KMS-11 (cell line): ENCODE results near the gene KCND2.

Source experiments
- H2AFZ ChIP-seq: fragments of 200-600 bp; sonication (generic); 2 replicates; pipeline ENCODE4 v1.6.1; 2016; ENCODE audit warnings: antibody characterized with exemption, mixed run types, low read depth
- H3K27ac ChIP-seq: fragments of 200-600 bp; sonication (generic); 2 replicates; pipeline ENCODE4 v1.6.1; 2016; ENCODE audit warnings: mild to moderate bottlenecking, mixed run types
- H3K27me3 ChIP-seq: fragments of 200-600 bp; sonication (generic); 2 replicates; pipeline ENCODE4 v1.6.1; 2017; ENCODE audit warnings: mild to moderate bottlenecking, low read depth, mixed run types, moderate library complexity; ENCODE audit not compliant: insufficient read depth
- H3K36me3 ChIP-seq: fragments of 200-600 bp; sonication (generic); 2 replicates; pipeline ENCODE4 v1.6.1; 2017; ENCODE audit warnings: mild to moderate bottlenecking, mixed run types; ENCODE audit not compliant: insufficient read depth
- H3K4me1 ChIP-seq: fragments of 200-600 bp; sonication (generic); 2 replicates; pipeline ENCODE4 v1.6.1; 2016; ENCODE audit warnings: mild to moderate bottlenecking, low read depth, mixed run types; ENCODE audit not compliant: poor library complexity, severe bottlenecking
- H3K4me2 ChIP-seq: fragments of 200-600 bp; sonication (generic); 2 replicates; pipeline ENCODE4 v1.7.0; 2016; ENCODE audit warnings: mild to moderate bottlenecking, mixed run types
- H3K4me3 ChIP-seq: fragments of 200-600 bp; sonication (generic); IDR thresholded peaks from 2 replicates; pipeline ENCODE4 v1.6.1; 2017; ENCODE audit warnings: low read depth, low read length, mixed read lengths; ENCODE audit not compliant: insufficient read depth
- H3K79me2 ChIP-seq: fragments of 200-600 bp; sonication (generic); 2 replicates; pipeline ENCODE4 v1.6.1; 2016; ENCODE audit warnings: low read depth, mixed run types; ENCODE audit not compliant: insufficient read depth
- H3K9ac ChIP-seq: fragments of 200-600 bp; sonication (generic); 2 replicates; pipeline ENCODE4 v1.6.1; 2016; ENCODE audit warnings: mild to moderate bottlenecking, mixed run types
- H4K20me1 ChIP-seq: fragments of 200-600 bp; sonication (generic); 2 replicates; pipeline ENCODE4 v1.6.1; 2016; ENCODE audit warnings: mild to moderate bottlenecking, mixed run types; ENCODE audit not compliant: insufficient read depth
- TF ChIP-seq, protein P1 (sequence below): fragments of 200-600 bp; sonication (generic); conservative IDR thresholded peaks from 2 replicates; pipeline ENCODE4 v1.6.1; 2017; ENCODE audit warnings: low read depth, mild to moderate bottlenecking, antibody characterized with exemption, low read length, moderate library complexity, mixed read lengths

Gene KCND2

GRCh38 chr7:120472892-120473291 is 199.9 kb downstream of the KCND2 start:
- H3K27me3 ChIP-seq = no peaks in the 10 kb centered on the region
- no peaks in the 10 kb centered on the region for H3K36me3 ChIP-seq
- no peak overlapping the region for H3K27ac ChIP-seq
- no peaks in the 10 kb centered on the region for H3K79me2 ChIP-seq
- TF ChIP-seq, protein P1, sequence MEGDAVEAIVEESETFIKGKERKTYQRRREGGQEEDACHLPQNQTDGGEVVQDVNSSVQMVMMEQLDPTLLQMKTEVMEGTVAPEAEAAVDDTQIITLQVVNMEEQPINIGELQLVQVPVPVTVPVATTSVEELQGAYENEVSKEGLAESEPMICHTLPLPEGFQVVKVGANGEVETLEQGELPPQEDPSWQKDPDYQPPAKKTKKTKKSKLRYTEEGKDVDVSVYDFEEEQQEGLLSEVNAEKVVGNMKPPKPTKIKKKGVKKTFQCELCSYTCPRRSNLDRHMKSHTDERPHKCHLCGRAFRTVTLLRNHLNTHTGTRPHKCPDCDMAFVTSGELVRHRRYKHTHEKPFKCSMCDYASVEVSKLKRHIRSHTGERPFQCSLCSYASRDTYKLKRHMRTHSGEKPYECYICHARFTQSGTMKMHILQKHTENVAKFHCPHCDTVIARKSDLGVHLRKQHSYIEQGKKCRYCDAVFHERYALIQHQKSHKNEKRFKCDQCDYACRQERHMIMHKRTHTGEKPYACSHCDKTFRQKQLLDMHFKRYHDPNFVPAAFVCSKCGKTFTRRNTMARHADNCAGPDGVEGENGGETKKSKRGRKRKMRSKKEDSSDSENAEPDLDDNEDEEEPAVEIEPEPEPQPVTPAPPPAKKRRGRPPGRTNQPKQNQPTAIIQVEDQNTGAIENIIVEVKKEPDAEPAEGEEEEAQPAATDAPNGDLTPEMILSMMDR = no peak
- no peaks in the 10 kb centered on the region for H4K20me1 ChIP-seq
- H3K9ac ChIP-seq = no peak overlapping the region
- H3K4me3 ChIP-seq = no peak overlapping the region
- H2AFZ ChIP-seq = no peak overlapping the region
- no peaks in the 10 kb centered on the region for H3K4me1 ChIP-seq
- no peak overlapping the region for H3K4me2 ChIP-seq

- Histone ChIP-seq H3K79me2 (no peaks in the 10 kb centered on the region), H3K36me3 (no peaks in the 10 kb centered on the region), H3K4me1 (no peaks in the 10 kb centered on the region), H3K4me3 (no peak overlapping the region), H3K27me3 (no peaks in the 10 kb centered on the region), H3K27ac (no peak overlapping the region), H3K9ac (no peak overlapping the region), H4K20me1 (no peaks in the 10 kb centered on the region), H3K4me2 (no peak overlapping the region), H2AFZ (no peak overlapping the region)
- TF ChIP-seq, protein P1 = no peak
Measured at GRCh38 chr7:120473352-120473751, 200.4 kb downstream of the KCND2 start.

DNA sequence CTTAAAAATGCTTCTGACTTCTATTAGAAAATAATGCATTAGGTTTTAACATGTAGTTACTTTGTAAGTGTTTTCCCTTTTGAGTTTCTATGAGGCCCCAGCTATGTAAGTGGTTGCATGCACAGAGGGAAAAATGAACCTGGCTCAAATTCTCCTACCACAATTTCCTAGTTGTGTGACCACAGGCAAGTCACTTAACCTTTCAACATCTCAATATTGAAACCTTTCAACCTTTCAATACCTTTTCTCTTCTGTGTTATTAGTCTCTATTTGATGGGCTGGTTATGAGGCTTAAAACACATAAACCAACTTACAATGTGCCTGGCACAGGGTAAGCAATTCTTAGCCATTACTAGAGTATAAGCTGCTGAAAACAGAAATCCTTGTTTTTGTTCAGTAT is 203.0 kb downstream of the KCND2 start:
- Histone ChIP-seq H4K20me1 (no peaks in the 10 kb centered on the region), H2AFZ (no peak overlapping the region), H3K4me1 (no peaks in the 10 kb centered on the region), H3K9ac (no peak overlapping the region), H3K79me2 (no peaks in the 10 kb centered on the region), H3K4me3 (no peak overlapping the region), H3K27me3 (no peaks in the 10 kb centered on the region), H3K27ac (no peak overlapping the region), H3K4me2 (no peak overlapping the region), H3K36me3 (no peaks in the 10 kb centered on the region)
- TF ChIP-seq, protein P1 = no peak

- no peak overlapping the region for H3K4me3 ChIP-seq
- H3K4me1 ChIP-seq = no peaks in the 10 kb centered on the region
- no peak overlapping the region for H2AFZ ChIP-seq
- TF ChIP-seq, protein P1 = no peak
- no peaks in the 10 kb centered on the region for H4K20me1 ChIP-seq
- no peak overlapping the region for H3K9ac ChIP-seq
- H3K27me3 ChIP-seq = no peaks in the 10 kb centered on the region
- H3K79me2 ChIP-seq = no peaks in the 10 kb centered on the region
- H3K27ac ChIP-seq = no peak overlapping the region
- H3K4me2 ChIP-seq = no peak overlapping the region
- H3K36me3 ChIP-seq = no peaks in the 10 kb centered on the region
Measured at GRCh38 chr7:120480472-120480871, 207.5 kb downstream of the KCND2 start.
